DOHH2 (cell line): ENCODE data around the gene MTCH1.

Experiments
- EZH2phosphoT487 ChIP-seq: fragments of 200-600 bp; sonication (generic); IDR thresholded peaks from 2 replicates; pipeline ENCODE4 v1.6.1; 2017; ENCODE audit warnings: borderline replicate concordance, mild to moderate bottlenecking, antibody characterized with exemption, low read length, moderate library complexity, mixed read lengths
- TF ChIP-seq, protein P1 (sequence below): fragments of 200-600 bp; sonication (generic); IDR thresholded peaks from one replicate; pipeline ENCODE4 v1.5.1; 2014; ENCODE audit warnings: antibody characterized with exemption, mild to moderate bottlenecking, low read depth, low read length; ENCODE audit not compliant: poor library complexity, severe bottlenecking

DNA sequence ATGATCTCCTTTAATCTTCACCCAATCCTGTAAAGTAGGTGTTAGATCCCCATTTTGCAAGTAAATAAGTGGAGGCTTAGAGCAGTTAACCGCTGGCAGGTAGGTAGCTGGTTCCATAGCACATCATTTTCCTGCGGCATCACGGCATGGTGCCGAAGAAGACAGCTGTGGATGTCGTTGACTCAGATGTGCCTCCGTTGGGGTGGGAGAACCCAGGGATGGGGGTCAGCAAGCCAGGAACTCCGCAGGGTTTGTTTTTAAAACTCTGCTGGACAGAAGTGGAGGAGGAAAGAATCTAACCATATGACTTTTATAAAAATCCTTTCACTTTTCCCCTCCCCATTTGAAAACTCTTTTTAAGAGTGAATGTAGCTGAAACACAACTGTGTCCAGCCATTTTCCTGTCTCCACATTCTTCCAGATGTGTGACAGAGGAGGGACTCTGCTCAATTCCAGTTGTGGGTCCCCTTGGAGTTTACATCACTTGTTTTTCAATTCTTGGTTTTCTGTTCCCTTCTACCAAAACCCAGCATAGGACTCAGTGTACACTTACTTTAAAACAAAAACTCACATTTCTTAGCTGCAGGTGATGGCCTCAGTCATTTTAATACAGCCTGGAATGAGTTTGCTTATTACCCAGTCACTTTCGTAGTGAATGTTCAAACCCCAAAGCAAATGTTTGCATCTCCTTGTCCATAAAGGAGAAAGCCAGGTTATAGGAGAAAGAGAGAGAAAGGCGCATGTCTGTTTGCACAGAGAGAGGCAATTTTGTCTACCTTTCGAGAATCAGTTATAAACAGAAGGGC lies 59.1 kb downstream of the MTCH1 start:
- TF ChIP-seq, protein P1, sequence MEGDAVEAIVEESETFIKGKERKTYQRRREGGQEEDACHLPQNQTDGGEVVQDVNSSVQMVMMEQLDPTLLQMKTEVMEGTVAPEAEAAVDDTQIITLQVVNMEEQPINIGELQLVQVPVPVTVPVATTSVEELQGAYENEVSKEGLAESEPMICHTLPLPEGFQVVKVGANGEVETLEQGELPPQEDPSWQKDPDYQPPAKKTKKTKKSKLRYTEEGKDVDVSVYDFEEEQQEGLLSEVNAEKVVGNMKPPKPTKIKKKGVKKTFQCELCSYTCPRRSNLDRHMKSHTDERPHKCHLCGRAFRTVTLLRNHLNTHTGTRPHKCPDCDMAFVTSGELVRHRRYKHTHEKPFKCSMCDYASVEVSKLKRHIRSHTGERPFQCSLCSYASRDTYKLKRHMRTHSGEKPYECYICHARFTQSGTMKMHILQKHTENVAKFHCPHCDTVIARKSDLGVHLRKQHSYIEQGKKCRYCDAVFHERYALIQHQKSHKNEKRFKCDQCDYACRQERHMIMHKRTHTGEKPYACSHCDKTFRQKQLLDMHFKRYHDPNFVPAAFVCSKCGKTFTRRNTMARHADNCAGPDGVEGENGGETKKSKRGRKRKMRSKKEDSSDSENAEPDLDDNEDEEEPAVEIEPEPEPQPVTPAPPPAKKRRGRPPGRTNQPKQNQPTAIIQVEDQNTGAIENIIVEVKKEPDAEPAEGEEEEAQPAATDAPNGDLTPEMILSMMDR = no peak
- no peak for TF ChIP-seq EZH2phosphoT487
